ENCODE results near the gene IRS1. TPM values are rescaled to one million over a fixed set of nuclear protein-coding genes. Genes with fewer than 3 reads are reported as not detected.

The IRS1 gene
- polyA plus RNA-seq, 2 of the 4 experiments (the other 2 are of a cell fraction) = 10.4 to 13.9 TPM

GRCh38 chr2:226683944-226684562 lies 115.6 kb downstream of the IRS1 start:
- no peak for ATAC-seq
- H3K4me3 ChIP-seq = no peak overlapping the region
- H3K27ac ChIP-seq = no peak overlapping the region
- no peak for DNase-seq (ENCODE audit: low read depth in 1 of 2, low spot score in 1 of 2)
- H3K4me1 ChIP-seq = no peaks in the 10 kb centered on the region
- ChIA-PET CTCF (no interaction called here), POLR2A (no interaction called here)
- TF ChIP-seq ESRRA (IDR thresholded peaks at IDR 0.05; ENCODE audit: borderline replicate concordance, low read length) (no peak), JUNB (IDR thresholded peaks at IDR 0.05) (no peak), RAD21 (conservative IDR thresholded peaks at IDR 0.05 in 1 of 2, IDR thresholded peaks at IDR 0.05 in 1 of 2) (no peak), HDAC2 (IDR thresholded peaks at IDR 0.05) (no peak), ZNF302 (CRISPR knock-in tag; IDR thresholded peaks at IDR 0.05) (no peak), CHD2 (IDR thresholded peaks at IDR 0.05; ENCODE audit: low read length, partially characterized antibody) (no peak), CBX2 (IDR thresholded peaks at IDR 0.05; ENCODE audit: borderline replicate concordance, low read depth) (no peak)
- H3K9me3 ChIP-seq = no peaks in the 10 kb centered on the region
- H3K4me2 ChIP-seq = no peak overlapping the region
- no peak for FAIRE-seq
- 90% methylated on average over 1 of the region's 1 CpG for WGBS (ENCODE audit: missing lambda C conversion rate)

- ATAC-seq (no peak), FAIRE-seq (no peak)
Measured at GRCh38 chr2:226683196-226683595, 116.4 kb downstream of the IRS1 start.

More at GRCh38 chr2:226683196-226683595, 116.4 kb downstream of the IRS1 start:
- no peak for DNase-seq (ENCODE audit: low read depth in 1 of 2, low spot score in 1 of 2)
- TF ChIP-seq SMC3 (IDR thresholded peaks at IDR 0.05) (no peak), JUN (IDR thresholded peaks at IDR 0.05) (no peak), NPAS2 (CRISPR knock-in tag; IDR thresholded peaks at IDR 0.05; ENCODE audit: borderline replicate concordance) (no peak), HMGXB4 (CRISPR knock-in tag; IDR thresholded peaks at IDR 0.05; ENCODE audit: borderline replicate concordance) (no peak), HEYL (CRISPR knock-in tag; IDR thresholded peaks at IDR 0.05) (no peak), GATA3 (IDR thresholded peaks at IDR 0.05; ENCODE audit: borderline replicate concordance) (no peak), PBX3 (IDR thresholded peaks at IDR 0.05) (no peak), EP300 (IDR thresholded peaks at IDR 0.05) (no peak), E2F6 (IDR thresholded peaks at IDR 0.05; ENCODE audit: borderline replicate concordance, low read depth) (no peak), KDM1A (IDR thresholded peaks at IDR 0.05; ENCODE audit: low read depth) (no peak), ELK1 (IDR thresholded peaks at IDR 0.05; ENCODE audit: low read depth, low read length) (no peak), CHD2 (IDR thresholded peaks at IDR 0.05; ENCODE audit: low read length, partially characterized antibody) (no peak), RNF2 (IDR thresholded peaks at IDR 0.05; ENCODE audit: borderline replicate concordance, low read depth) (no peak)
- Histone ChIP-seq H3K4me2 (no peak overlapping the region), H3K4me3 (no peak overlapping the region), H3K27ac (no peak overlapping the region), H3K9me3 (no peaks in the 10 kb centered on the region), H3K4me1 (no peaks in the 10 kb centered on the region)
- ChIA-PET CTCF (no interaction called here), POLR2A (no interaction called here)
- 84% methylated on average over 2 of the region's 2 CpGs for WGBS (ENCODE audit: missing lambda C conversion rate)

Other genes with a start within 250 kb of the IRS1 start
- gene RHBDD1, start 36.2 kb upstream of the IRS1 start, polyA plus RNA-seq (2011; rRNA removed) = 46.9 and 50.6 TPM in 2 replicates
- gene RHBDD1, start 36.2 kb upstream of the IRS1 start, polyA plus RNA-seq (2017; fragmentation: RNase III; extraction: RNeasy Plus Mini Kit Qiagen cat#74134 plus additional on column Dnase treatment) = 8.3 to 8.6 TPM (median 8.6 TPM) in 3 replicates